Measurements from ENCODE around the gene RNF128.

RNF128 gene, protein sequence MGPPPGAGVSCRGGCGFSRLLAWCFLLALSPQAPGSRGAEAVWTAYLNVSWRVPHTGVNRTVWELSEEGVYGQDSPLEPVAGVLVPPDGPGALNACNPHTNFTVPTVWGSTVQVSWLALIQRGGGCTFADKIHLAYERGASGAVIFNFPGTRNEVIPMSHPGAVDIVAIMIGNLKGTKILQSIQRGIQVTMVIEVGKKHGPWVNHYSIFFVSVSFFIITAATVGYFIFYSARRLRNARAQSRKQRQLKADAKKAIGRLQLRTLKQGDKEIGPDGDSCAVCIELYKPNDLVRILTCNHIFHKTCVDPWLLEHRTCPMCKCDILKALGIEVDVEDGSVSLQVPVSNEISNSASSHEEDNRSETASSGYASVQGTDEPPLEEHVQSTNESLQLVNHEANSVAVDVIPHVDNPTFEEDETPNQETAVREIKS

DNA sequence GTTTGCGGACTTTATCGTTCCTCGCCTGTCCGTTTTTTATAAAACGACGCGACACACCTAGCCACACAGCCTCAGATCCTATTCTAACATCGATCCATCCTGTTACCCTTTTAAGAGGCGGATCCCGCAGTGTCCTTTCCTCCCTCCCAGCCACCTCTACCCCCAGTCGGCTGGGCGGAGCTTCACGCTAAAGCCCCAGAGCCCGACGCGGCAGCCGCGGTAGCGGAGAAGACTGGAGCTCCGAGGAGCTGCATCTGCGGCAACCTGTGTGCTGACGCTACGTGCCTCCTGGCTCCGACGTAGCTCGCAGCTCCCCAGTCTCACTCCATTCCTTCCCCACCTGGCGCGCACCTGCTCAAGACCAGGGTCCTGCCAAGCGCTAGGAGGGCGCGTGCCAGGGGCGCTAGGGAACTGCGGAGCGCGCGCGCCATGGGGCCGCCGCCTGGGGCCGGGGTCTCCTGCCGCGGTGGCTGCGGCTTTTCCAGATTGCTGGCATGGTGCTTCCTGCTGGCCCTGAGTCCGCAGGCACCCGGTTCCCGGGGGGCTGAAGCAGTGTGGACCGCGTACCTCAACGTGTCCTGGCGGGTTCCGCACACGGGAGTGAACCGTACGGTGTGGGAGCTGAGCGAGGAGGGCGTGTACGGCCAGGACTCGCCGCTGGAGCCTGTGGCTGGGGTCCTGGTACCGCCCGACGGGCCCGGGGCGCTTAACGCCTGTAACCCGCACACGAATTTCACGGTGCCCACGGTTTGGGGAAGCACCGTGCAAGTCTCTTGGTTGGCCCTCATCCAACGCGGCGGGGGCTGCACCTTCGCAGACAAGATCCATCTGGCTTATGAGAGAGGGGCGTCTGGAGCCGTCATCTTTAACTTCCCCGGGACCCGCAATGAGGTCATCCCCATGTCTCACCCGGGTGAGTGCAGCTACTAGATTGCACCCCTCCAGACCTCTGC is at the start of gene RNF128:
TSS of gene RNF128 (plus strand) at position 217 of the 953 bp plus-strand sequence. CDS start at position 430, 213 bp downstream.
- Histone ChIP-seq H3K36me3 (ENCODE audit: insufficient read depth, low read length) (no peaks in the 10 kb centered on the region), H3K4me1 (ENCODE audit: insufficient read depth, low read length) (no peaks in the 10 kb centered on the region), H3K27me3 (ENCODE audit: control insufficient read depth in 1 of 2, insufficient read depth in 2 of 2, low read length in 2 of 2) (peaks cover 0 to 22% of the 10 kb centered on the region in 2 donors), H3K27ac (ENCODE audit: low read depth, low read length) (no peak within 1 kb of the TSS), H3K4me3 (ENCODE audit: low read depth in 1 of 2, low read length in 2 of 2) (peak within 1 kb of the TSS; percentile 44 to 51), H3K9ac (ENCODE audit: low read length) (no peak within 1 kb of the TSS), H3K9me3 (ENCODE audit: low read length) (no peaks in the 10 kb centered on the region)

DNA sequence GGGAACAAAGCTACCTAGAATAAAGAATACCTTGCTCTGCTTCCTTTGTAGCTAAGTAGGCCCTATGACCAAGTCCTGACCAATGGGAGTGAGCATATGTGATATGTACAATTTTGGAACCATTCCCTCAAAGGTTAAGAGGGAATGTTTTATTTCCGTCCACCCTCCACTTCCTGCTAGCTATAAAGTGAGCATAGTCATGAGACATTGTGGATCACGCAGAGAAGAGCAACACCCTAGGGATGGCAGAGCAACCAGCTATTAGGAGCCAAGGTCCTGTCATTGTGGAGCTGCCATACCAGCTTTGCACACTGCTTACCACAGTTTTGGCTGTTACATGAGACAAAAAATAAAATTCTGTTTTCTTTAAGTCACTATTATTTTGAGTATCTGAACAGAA is 45.8 kb upstream of the RNF128 start:
- H3K9me3 ChIP-seq (ENCODE audit: low read length), result peaks cover 3% of the 10 kb centered on the region
- no peaks in the 10 kb centered on the region for H3K27me3 ChIP-seq (ENCODE audit: control insufficient read depth in 1 of 2, insufficient read depth in 2 of 2, low read length in 2 of 2)
- no peaks in the 10 kb centered on the region for H3K4me1 ChIP-seq (ENCODE audit: insufficient read depth, low read length)
- no peak overlapping the region for H3K9ac ChIP-seq (ENCODE audit: low read length)
- no peaks in the 10 kb centered on the region for H3K36me3 ChIP-seq (ENCODE audit: insufficient read depth, low read length)
- no peak overlapping the region for H3K4me3 ChIP-seq (ENCODE audit: low read depth in 1 of 2, low read length in 2 of 2)
- H3K27ac ChIP-seq (ENCODE audit: low read depth, low read length), result no peak overlapping the region

GRCh38 chrX:106684207-106684606 is 42.3 kb upstream of the RNF128 start:
- Histone ChIP-seq H3K27ac (ENCODE audit: low read depth, low read length) (no peak overlapping the region), H3K9me3 (ENCODE audit: low read length) (peaks cover 3% of the 10 kb centered on the region), H3K9ac (ENCODE audit: low read length) (no peak overlapping the region), H3K36me3 (ENCODE audit: insufficient read depth, low read length) (no peaks in the 10 kb centered on the region), H3K27me3 (ENCODE audit: control insufficient read depth in 1 of 2, insufficient read depth in 2 of 2, low read length in 2 of 2) (no peaks in the 10 kb centered on the region), H3K4me3 (ENCODE audit: low read depth in 1 of 2, low read length in 2 of 2) (no peak overlapping the region), H3K4me1 (ENCODE audit: insufficient read depth, low read length) (no peaks in the 10 kb centered on the region)

DNA sequence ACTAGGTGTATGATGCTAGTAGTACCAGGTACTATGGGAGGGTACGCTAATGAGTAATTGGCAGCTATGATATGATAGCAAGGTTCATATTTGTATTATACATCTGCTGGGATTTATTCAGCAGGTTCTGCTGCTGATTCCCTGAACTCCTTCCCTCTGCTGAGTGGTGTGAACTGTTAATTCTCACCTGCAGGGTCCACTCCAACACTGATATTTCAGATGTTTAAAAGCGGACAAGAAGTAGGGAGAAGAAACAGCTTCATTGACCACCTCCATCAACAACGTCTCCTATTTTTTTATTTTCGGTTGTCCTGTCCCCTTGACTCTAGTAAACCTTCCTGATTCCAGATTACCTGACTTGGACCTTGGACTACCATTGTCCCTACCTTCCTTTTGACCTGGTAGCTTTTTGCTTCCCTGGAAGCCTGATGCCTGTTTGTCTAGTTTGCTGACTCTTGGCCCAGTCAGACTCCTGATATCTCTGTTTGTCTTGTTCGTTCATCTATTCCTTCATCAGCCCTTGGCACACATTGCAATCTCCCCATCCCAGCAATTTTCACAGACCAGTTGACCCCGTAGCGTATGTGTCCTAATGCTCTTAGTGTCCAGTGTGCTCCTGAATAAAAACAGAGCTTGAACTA is 34.0 kb upstream of the RNF128 start:
- Histone ChIP-seq H3K9me3 (ENCODE audit: low read length) (no peaks in the 10 kb centered on the region), H3K27me3 (ENCODE audit: control insufficient read depth in 1 of 2, insufficient read depth in 2 of 2, low read length in 2 of 2) (peaks cover 0 to 5% of the 10 kb centered on the region in 2 donors), H3K4me3 (ENCODE audit: low read depth in 1 of 2, low read length in 2 of 2) (no peak overlapping the region), H3K36me3 (ENCODE audit: insufficient read depth, low read length) (no peaks in the 10 kb centered on the region), H3K27ac (ENCODE audit: low read depth, low read length) (no peak overlapping the region), H3K4me1 (ENCODE audit: insufficient read depth, low read length) (no peaks in the 10 kb centered on the region), H3K9ac (ENCODE audit: low read length) (no peak overlapping the region)

GRCh38 chrX:106696502-106696901 is 30.0 kb upstream of the RNF128 start:
- Histone ChIP-seq H3K27me3 (ENCODE audit: control insufficient read depth in 1 of 2, insufficient read depth in 2 of 2, low read length in 2 of 2) (peaks cover 0 to 5% of the 10 kb centered on the region in 2 donors), H3K4me1 (ENCODE audit: insufficient read depth, low read length) (no peaks in the 10 kb centered on the region), H3K4me3 (ENCODE audit: low read depth in 1 of 2, low read length in 2 of 2) (no peak overlapping the region), H3K27ac (ENCODE audit: low read depth, low read length) (no peak overlapping the region), H3K9ac (ENCODE audit: low read length) (no peak overlapping the region), H3K36me3 (ENCODE audit: insufficient read depth, low read length) (no peaks in the 10 kb centered on the region), H3K9me3 (ENCODE audit: low read length) (no peaks in the 10 kb centered on the region)

DNA sequence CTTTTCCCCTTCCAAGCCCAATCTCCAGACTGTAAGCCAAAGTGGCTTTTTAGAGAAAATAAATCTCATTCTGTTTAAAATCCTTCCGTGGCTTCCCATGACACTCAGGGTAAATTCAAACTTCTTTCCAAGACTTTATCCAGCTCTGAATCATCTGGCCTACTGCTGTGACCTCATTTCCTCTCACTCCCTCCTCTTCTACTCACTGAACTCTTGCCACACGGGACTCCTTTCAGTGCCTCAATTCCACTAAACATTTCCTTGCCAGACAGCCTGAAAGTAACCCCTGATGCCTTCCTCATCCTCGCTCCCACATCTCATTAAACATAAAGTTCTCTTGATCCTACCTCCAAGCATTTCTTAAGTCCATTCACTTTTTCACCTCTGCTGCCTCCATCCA is 27.8 kb upstream of the RNF128 start:
- no peaks in the 10 kb centered on the region for H3K4me1 ChIP-seq (ENCODE audit: insufficient read depth, low read length)
- H3K36me3 ChIP-seq (ENCODE audit: insufficient read depth, low read length), result no peaks in the 10 kb centered on the region
- H3K4me3 ChIP-seq (ENCODE audit: low read depth in 1 of 2, low read length in 2 of 2), result no peak overlapping the region
- no peaks in the 10 kb centered on the region for H3K9me3 ChIP-seq (ENCODE audit: low read length)
- no peak overlapping the region for H3K9ac ChIP-seq (ENCODE audit: low read length)
- peaks cover 4 to 5% of the 10 kb centered on the region in 2 donors for H3K27me3 ChIP-seq (ENCODE audit: control insufficient read depth in 1 of 2, insufficient read depth in 2 of 2, low read length in 2 of 2)
- no peak overlapping the region for H3K27ac ChIP-seq (ENCODE audit: low read depth, low read length)

DNA sequence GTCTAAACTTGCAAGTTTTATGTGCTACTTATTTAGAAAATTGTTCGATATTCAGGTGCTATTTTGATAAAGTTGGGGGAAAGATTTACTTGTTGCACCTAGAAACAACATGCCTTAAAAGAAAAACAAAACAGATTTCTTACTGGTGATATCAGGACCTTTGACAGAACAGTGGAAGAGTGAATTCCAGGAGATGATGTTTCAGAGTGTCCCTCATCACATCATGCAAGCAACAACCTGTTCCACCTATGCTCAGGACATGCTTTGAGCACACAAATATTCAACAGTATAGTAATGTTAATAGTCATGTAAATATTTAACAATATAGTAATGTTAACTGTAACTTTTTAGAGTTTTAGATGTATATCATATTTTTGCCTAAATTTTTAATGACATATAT is 23.9 kb upstream of the RNF128 start:
- Histone ChIP-seq H3K27ac (ENCODE audit: low read depth, low read length) (no peak overlapping the region), H3K27me3 (ENCODE audit: control insufficient read depth in 1 of 2, insufficient read depth in 2 of 2, low read length in 2 of 2) (peaks cover 0 to 4% of the 10 kb centered on the region in 2 donors), H3K4me3 (ENCODE audit: low read depth in 1 of 2, low read length in 2 of 2) (no peak overlapping the region), H3K36me3 (ENCODE audit: insufficient read depth, low read length) (no peaks in the 10 kb centered on the region), H3K9ac (ENCODE audit: low read length) (no peak overlapping the region), H3K9me3 (ENCODE audit: low read length) (no peaks in the 10 kb centered on the region), H3K4me1 (ENCODE audit: insufficient read depth, low read length) (no peaks in the 10 kb centered on the region)

DNA sequence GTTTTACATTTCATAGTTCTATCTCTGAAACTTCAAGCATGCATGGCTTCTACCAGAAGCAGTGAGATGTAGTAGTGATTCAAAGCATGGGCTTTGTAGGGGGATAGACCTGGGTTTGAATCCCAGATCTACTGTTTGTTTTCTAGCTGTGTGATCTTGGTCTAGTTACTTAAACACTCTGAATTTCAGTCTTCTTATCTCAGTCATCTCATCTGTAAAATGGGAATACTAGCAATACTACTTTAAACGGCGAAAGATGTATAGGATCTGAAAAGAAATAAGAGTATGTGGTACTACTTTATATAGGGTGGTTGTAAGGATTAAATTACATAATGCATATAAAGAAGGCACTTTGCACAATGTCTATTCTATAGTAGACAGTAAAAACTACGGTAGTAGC is 20.0 kb upstream of the RNF128 start:
- no peak overlapping the region for H3K4me3 ChIP-seq (ENCODE audit: low read depth in 1 of 2, low read length in 2 of 2)
- no peaks in the 10 kb centered on the region for H3K9me3 ChIP-seq (ENCODE audit: low read length)
- no peak overlapping the region for H3K9ac ChIP-seq (ENCODE audit: low read length)
- H3K27ac ChIP-seq (ENCODE audit: low read depth, low read length), result no peak overlapping the region
- H3K36me3 ChIP-seq (ENCODE audit: insufficient read depth, low read length), result no peaks in the 10 kb centered on the region
- peaks cover 0 to 4% of the 10 kb centered on the region in 2 donors for H3K27me3 ChIP-seq (ENCODE audit: control insufficient read depth in 1 of 2, insufficient read depth in 2 of 2, low read length in 2 of 2)
- no peaks in the 10 kb centered on the region for H3K4me1 ChIP-seq (ENCODE audit: insufficient read depth, low read length)

DNA sequence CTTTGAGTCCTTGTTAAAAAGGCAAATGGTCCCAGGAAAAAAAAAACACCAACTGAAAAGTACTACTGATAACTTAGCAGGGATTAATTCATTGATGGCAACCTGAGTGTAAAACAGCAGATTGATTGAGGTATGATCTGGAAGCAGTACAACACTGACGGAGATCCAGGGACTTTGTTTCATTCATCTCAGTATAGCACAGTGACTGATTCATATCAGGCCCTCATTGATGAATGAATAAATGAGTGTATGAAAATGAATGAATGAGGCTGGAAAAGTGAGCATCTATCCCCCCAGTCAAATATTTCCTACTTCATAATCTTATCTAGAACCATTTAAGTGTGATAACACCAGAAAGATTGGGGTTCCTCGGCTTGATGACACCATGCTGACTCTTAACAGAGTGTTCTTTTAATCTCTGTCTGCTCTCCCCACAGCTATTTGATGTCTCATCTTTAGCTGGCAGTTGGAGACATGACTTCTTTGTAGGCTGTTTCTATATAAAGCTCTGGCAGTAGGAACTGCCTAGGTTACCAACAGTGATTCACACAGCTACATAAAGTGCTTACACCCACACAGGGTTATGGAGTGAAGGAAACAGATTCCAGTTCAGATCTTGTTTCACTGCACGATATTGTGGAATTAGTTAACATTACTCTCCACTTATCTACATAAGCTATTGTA is 18.6 kb upstream of the RNF128 start:
- Histone ChIP-seq H3K27me3 (ENCODE audit: control insufficient read depth in 1 of 2, insufficient read depth in 2 of 2, low read length in 2 of 2) (peaks cover 0 to 5% of the 10 kb centered on the region in 2 donors), H3K36me3 (ENCODE audit: insufficient read depth, low read length) (no peaks in the 10 kb centered on the region), H3K27ac (ENCODE audit: low read depth, low read length) (no peak overlapping the region), H3K9ac (ENCODE audit: low read length) (no peak overlapping the region), H3K4me3 (ENCODE audit: low read depth in 1 of 2, low read length in 2 of 2) (no peak overlapping the region), H3K9me3 (ENCODE audit: low read length) (no peaks in the 10 kb centered on the region), H3K4me1 (ENCODE audit: insufficient read depth, low read length) (no peaks in the 10 kb centered on the region)

GRCh38 chrX:106710771-106711170 is 15.7 kb upstream of the RNF128 start:
- H3K4me1 ChIP-seq (ENCODE audit: insufficient read depth, low read length), result no peaks in the 10 kb centered on the region
- no peak overlapping the region for H3K27ac ChIP-seq (ENCODE audit: low read depth, low read length)
- H3K9ac ChIP-seq (ENCODE audit: low read length), result no peak overlapping the region

More at GRCh38 chrX:106710771-106711170, 15.7 kb upstream of the RNF128 start:
- Histone ChIP-seq H3K9me3 (ENCODE audit: low read length) (no peaks in the 10 kb centered on the region), H3K27me3 (ENCODE audit: control insufficient read depth in 1 of 2, insufficient read depth in 2 of 2, low read length in 2 of 2) (peaks cover 0 to 5% of the 10 kb centered on the region in 2 donors), H3K36me3 (ENCODE audit: insufficient read depth, low read length) (no peaks in the 10 kb centered on the region), H3K4me3 (ENCODE audit: low read depth in 1 of 2, low read length in 2 of 2) (no peak overlapping the region)

Measured in muscle layer of colon (tissue), 2 donors.